ENCODE measurements around the gene MLH3.

MLH3 gene

DNA sequence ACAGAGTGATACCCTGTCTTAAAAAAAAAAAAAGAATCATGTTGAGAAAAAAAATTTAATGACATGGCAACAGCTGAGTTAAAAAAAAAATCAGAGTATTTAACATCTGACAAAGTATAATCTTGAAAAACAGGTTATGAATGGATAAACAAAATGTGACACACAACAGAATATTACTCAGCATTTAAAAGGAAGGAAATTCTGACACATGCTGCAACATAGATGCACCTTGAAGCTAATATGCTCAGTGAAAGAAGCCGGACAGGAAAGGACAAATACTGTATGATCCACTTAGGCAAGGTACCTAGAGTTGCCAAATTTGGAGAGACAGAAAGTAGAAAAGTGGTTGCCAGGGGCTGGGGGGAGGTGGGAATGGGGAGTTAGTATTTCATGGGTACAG is 67.9 kb downstream of the MLH3 start:
- no peak for DNase-seq (ENCODE audit: low read depth)

GRCh38 chr14:74982661-74983060 is 68.6 kb downstream of the MLH3 start:
- no peak for DNase-seq (ENCODE audit: low read depth)

DNA sequence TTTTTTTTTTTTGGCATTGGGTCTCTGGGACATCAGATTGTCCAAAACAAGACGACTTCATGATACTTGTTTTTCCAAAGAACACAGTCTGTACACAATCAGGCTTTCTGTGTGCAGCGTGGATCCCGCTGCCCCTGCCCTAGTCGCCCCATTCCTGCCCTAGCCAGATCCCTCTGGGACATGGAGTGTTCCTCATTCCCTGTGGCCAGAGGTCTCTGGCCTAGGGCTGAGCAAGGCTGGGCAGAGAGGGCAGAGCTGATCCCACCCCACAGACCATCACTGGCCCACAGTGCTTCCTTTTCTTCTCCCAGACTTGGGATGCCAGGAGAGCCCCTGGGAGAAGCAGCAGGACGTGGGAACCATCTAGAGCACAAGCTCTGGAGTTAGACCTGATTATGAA is 69.4 kb downstream of the MLH3 start:
- DNase-seq (ENCODE audit: low read depth) = no peak

DNA sequence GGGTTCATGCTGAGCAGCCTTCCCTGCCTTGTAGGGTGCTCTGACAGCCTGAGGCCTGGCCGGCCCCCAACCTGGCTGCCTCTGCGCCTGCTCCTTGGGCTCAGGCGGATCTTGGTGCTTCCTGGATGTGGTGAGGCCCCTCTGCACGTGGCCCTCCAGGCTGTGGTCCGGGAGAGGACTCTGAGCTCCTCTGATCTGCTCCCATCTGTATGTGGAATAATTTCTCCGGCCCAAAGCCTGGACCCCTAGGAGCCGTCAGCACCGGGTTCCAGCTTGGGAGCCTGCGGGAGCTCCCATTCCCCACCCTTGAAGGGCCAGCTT is 69.8 kb downstream of the MLH3 start:
- DNase-seq (ENCODE audit: low read depth) = no peak

DNA sequence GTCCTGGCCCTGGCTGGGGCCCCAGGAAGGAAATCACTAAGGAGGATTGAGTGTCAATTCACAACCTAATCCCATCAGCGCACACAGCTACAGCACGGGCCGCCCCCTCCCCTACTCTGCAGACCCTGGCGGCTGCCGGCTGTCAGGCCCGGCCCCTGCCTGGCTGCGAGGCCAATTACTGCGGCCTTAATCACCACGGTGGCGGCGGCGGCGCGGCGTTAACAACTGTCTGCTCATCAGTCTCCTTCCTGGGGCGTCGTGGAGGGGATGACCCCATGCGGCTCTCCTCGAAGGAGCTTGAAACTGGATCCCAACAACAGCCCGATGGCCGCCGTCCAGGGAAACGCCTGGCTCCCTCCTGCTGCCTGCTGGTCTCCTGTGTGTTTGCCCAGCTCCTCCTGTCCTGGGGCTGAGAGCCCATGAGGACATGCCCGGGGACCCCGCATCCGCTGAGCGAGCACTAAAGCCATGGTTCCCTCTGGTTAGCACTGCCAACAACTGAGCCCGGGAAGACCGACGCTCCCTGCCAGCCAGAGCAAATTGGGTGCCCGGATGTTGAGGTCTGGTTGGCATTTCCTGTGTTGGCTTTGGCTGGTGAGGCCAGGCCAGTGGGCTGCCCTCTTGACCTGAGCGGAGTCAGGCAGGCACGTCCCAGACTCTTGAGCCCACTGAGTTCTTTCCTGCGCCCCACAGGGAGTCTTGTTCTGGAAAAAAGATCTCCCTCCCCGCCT is 70.4 kb downstream of the MLH3 start:
- DNase-seq (ENCODE audit: low read depth) = no peak

- no peak for DNase-seq (ENCODE audit: low read depth)
Measured at GRCh38 chr14:74980398-74980730, 70.9 kb downstream of the MLH3 start.

DNA sequence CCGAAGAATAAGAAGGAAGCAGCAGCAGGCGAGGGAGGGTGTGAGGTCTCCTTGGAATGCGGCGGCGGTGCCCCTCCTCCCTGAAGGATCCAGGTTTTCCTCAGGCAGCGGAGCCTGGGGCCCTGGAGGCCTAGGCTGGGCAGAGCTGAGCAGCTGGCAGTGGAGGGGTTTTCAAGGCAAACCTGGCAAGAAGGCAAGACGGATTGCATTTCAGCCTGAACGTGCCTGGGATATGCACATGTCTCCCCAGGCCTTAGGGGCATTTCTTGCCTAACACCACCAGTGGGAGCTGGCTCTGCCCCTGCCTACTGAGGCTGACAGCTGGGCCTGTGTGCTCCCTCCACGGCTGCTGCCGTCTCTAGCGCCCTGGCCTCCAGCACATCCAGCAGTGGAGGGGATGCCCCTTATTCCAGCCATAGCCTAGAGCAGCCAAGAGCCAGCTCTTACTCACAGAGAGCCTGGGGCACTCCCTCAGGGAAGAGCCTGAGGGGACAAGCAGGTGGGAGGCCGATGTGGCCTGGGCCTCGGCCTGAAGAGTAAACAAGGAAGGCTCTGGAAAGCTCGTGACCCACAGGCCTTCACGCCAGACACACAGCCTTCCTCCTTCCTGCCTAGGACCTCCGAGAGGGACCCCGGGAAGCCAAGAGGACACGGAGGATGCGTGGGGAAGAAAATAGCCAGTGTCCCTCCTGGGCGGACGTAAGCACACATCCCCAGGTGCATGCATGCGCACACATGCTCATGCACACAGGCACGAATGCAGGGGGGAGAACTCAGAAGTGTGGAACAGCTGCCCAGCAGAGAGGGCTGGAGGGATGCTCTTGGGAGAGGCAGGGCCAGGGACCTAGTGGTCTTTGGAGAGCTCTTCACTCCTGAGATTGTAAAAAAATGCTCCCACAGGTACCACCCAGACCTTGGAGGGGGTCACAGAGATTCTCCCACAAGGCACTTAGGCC is 71.5 kb downstream of the MLH3 start:
- no peak for DNase-seq (ENCODE audit: low read depth)

DNA sequence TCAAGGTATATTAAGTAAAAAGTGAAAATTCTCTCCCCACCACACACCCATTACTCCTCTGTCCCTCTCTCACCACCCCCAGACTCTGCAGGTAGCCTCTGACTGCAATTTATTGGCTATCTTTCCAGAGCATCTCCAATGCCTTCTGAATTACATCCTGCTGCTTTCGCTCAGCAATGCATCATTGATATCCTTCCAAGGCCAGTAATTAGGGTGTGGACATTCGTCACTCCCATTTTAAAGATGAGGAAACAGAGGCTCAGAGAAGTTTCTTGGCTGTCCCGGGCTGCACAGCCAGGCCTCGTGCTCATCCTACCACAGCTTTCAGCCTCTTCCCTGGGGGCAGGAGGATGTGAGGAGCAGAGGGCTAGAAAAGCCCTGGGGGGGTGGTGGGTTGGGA is 72.2 kb downstream of the MLH3 start:
- no peak for DNase-seq (ENCODE audit: low read depth)

GRCh38 chr14:74978416-74978947 is 72.8 kb downstream of the MLH3 start:
- no peak for DNase-seq (ENCODE audit: low read depth)

DNA sequence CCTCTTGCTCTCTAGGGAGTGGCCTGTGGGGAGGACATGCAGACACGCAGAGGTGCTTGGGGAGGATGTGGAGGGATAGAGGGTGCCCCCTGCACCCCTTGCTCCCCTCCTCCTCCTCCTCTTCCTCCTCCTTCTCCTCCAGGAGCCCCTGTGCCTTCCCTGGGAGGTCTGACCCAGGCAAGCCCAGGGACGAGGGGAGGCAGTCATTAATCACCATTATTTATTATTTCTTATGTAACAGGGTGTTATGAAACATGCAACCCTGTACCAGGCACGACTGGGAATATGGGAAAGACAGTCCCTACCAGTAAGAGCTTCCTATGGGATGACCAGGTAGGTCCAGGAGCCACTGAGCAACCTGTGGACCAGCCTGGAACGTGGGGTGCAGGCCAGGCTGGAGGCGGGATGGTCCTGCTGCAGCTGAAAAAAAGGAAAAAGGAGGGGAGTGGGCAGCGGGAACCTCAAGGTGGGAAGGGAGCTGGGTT is 73.3 kb downstream of the MLH3 start:
- DNase-seq (ENCODE audit: low read depth) = no peak

- DNase-seq (ENCODE audit: low read depth) = no peak
Measured at GRCh38 chr14:74977164-74977900, 73.9 kb downstream of the MLH3 start.

GRCh38 chr14:74976264-74977113 is 74.8 kb downstream of the MLH3 start:
- no peak for DNase-seq (ENCODE audit: low read depth)

- DNase-seq (ENCODE audit: low read depth) = no peak
Measured at GRCh38 chr14:74975059-74975810, 76.0 kb downstream of the MLH3 start.

DNA sequence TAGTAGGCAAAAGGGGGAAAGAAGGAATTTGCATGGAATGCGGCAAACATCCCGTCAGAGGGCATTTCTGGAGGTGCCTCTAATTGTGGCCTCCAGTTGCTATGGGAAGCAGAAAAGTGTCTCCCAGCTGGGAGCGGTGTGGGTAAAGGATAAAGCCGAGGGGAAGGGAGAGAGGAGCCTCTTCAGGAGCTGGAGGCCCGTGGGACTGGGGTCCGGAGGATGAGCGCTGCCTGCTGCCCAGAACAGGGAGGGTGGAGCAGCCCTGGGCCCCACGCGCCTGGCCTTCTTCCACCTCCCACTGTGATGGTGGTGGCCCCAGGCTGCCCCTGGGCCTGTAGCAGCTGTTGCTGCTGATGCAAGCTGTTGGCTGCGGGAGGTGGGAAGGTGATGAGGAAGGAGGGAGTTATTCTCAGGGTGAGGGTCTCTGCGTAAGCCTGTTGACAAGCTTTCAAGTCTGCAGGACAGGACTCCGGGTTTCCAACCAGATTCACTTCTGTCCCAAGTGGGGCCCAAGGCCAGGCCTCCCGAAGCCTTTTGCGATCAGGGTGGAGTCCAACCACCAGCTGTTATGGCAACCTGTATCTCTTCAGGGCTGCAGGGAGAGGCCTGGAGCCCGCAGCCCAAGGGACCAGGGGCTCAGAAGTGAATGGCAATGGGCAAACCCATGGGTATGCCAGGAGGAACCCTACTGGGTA is 76.8 kb downstream of the MLH3 start:
- no peak for DNase-seq (ENCODE audit: low read depth)

- no peak for DNase-seq (ENCODE audit: low read depth)
Measured at GRCh38 chr14:74973905-74974363, 77.3 kb downstream of the MLH3 start.

- DNase-seq (ENCODE audit: low read depth) = no peak
Measured at GRCh38 chr14:74973003-74973653, 78.1 kb downstream of the MLH3 start.

- DNase-seq (ENCODE audit: low read depth) = no peak
Measured at GRCh38 chr14:74968811-74969210, 82.5 kb downstream of the MLH3 start.

GRCh38 chr14:74965486-74966153 is 85.6 kb downstream of the MLH3 start:
- DNase-seq (ENCODE audit: low read depth) = no peak
